ENCODE measurements around the gene NOTCH1.

GRCh38 chr9:136519263-136520052 lies 26.4 kb downstream of the NOTCH1 start:
- TF ChIP-seq EP300 (IDR thresholded peaks at IDR 0.05): no peak
- TF ChIP-seq POLR2A (IDR thresholded peaks at IDR 0.05; ENCODE audit: low read length): no peak
- no peak for TF ChIP-seq MAZ (IDR thresholded peaks at IDR 0.05; ENCODE audit: borderline replicate concordance, low read depth, low read length)
